HG03520 (cell line): Measurements from ENCODE around the gene ALOX5AP.

Experiments
- ATAC-seq: cut with Tn5 transposase; IDR thresholded peaks from one replicate; pipeline ENCODE4 v1.9.1; 2021; ENCODE audit warnings: mild to moderate bottlenecking, moderate library complexity; ENCODE audit not compliant: unreplicated experiment

ALOX5AP gene

GRCh38 chr13:30792285-30793000, 57.1 kb downstream of the ALOX5AP start:
- ATAC-seq: no peak

GRCh38 chr13:30796132-30796572, 60.8 kb downstream of the ALOX5AP start:
- ATAC-seq: no peak

GRCh38 chr13:30796631-30797601, 61.6 kb downstream of the ALOX5AP start:
- ATAC-seq: no peak

DNA sequence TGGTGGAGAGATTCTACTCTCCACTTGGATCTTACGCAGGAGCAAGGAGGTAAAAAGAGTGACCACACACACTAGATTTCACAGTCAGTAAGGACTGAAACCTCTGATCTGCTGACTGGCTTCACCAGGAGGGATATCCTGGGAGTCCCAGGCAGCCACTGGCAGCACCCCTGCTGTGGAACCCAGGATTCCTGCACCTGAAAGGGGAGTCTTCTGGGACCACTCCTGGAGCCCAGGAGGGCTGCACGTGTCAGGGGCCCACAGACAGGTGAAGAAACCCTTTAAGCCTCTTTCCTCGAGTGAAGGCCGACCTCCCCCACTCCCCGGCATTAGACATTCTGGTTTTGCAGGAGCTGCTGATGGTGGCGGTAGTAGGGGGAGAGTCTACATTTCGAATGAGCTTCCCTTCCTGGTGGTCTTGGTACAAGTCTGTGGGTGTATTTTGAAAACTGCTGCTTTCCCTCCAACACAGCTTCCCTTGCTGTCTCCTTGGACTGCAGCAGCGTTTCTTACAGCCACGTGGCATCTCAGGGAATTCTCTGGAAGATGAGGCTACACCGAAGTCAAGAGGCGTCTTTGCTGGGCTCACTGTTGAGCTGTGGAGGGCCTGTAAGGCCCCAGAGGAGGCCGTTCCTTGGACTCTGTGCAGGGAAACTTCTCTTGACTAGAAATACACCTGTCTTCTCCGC, 62.6 kb downstream of the ALOX5AP start:
- ATAC-seq: no peak

- no peak for ATAC-seq
These were observed 63.5 kb downstream of the ALOX5AP start for GRCh38 chr13:30798776-30799355.

GRCh38 chr13:30799356-30799824, 64.0 kb downstream of the ALOX5AP start:
- no peak for ATAC-seq

DNA sequence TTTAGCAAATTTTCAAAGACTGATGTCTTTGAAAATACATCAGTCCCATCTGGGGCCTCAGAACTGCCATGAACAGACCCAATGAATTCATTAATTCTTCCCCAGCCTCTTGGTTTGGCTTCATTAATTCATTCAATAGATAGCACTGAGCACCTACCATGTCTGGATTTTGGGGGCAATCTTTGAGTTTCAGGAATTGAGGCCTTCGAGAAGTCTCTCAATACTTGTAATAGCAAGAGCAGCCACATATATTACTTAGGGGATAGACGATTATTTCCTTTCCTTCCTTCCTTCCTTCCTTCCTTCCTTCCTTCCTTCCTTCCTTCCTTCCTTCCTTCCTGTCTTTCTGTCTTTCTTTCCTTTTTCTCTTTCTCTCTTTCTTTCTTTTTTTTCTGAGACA, 64.8 kb downstream of the ALOX5AP start:
- no peak for ATAC-seq

- no peak for ATAC-seq
These were observed 67.2 kb downstream of the ALOX5AP start for GRCh38 chr13:30802501-30802900.

GRCh38 chr13:30802953-30803478, 67.7 kb downstream of the ALOX5AP start:
- peak; percentile 96 for ATAC-seq

DNA sequence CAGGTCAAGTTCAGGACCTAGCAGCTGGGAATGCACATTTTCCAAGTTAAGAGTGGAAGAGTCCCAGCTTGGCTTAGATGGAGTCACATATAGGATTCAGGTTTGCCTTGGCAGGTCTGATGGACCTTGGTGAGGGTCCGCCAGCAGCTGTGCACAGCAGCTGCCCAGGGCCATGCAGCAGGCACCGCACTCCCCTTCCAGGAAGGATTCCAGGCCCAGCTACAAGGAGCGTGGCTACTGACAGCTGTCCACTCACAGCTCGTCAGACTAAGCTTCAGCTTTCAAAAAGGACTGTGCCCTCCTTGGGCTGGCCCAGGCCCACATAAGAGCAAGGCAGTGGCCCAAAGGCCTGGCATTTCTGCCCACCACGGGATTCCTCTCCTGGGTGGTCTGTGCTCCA, 68.4 kb downstream of the ALOX5AP start:
- no peak for ATAC-seq

DNA sequence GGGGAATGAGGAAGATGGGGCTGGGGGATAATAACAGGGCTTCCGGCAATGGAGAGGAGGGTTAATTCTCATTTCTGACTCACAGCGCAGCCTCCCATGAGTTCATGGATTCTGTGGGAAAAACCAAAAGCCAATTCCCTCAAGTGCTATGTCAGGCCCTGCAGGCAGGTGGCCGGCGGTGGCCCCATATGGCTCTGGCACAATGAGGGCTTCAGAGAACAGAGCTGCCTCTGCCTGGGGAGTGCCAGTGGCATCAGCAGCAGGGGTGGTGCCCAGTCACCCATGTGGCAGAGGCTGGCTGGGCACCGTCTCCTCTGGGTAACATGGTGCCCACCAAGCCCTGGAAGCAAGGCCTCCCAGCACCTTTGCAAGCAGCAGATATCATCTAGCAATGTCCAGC, 69.1 kb downstream of the ALOX5AP start:
- ATAC-seq: no peak

DNA sequence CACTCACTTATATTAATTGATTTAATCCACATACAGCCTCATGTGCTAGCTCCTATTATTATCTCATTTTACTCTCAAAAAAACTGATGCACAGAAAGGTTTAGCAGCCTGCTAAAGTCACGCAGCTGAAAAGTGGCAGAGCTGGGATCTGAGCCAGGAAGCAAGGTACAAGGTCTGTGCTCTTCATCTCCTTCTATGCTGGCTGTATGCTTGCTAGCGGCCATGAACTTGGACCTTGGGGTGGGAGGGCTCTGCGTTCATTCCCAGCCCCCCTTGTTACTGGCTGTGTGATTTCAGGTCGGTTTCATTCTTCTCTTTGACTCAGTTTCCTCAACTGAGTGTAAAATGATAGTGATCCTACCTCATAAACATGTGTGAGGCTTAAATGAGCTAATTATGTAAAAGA, 69.8 kb downstream of the ALOX5AP start:
- no peak for ATAC-seq

- ATAC-seq: no peak
These were observed 70.3 kb downstream of the ALOX5AP start for GRCh38 chr13:30805603-30806011.

DNA sequence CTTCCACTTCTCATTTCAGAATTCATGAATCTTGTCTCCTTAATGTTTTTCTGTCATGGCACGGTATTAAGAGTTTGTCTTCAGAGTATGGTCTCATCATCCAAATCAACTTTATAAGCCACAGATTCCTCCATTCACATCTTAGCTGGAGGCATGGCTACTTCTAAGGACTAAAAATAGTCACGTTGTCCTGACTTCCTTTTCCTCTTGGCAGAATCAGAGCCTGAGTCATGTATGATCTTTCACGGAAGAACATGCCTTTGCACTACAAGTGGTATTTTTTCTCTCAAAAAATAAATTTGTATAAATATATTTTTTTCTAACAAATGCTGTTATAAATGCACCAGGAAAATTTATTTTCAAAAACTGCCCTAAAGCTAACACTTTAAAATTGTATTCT, 71.4 kb downstream of the ALOX5AP start:
- ATAC-seq: no peak

- ATAC-seq: no peak
These were observed 72.0 kb downstream of the ALOX5AP start for GRCh38 chr13:30807392-30807791.

DNA sequence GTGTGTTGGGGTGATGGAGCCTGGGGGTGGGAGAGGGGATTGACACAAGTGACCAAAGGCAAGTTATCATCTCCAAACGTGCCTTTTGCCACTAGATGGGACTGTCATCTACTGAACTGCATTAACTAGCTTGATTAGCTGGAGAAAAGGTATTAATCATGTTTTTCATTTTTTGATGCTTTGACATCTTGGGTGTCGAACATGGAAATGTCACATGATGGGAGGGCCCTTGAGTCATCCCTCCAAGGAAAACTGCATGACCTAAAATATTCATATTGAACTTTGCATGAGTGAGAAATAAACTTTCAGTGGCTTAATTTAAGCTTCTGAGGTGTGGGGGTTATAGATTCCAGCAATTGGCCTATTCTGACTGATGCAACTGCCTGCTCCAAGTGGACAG, 73.3 kb downstream of the ALOX5AP start:
- no peak for ATAC-seq

DNA sequence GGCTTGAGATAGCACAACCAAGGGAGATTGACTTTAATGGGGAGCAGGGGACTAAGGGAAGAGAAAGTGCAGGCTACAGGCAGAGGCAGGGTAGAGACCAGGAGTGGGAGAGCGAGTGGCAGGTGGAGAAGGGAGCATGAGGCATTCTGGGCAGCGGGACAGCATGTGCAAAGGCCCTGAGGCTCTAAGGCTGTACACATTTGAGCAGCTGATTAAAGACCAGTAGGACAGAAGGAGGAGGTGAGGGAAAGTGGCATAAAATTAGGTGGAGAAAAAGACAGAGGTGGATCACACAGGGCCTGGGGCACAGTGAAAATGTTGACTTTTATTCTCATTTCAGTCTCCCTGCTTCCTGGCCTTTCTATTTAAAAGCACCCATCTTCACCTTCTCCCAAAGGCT, 74.4 kb downstream of the ALOX5AP start:
- no peak for ATAC-seq

- ATAC-seq: no peak
These were observed 74.9 kb downstream of the ALOX5AP start for GRCh38 chr13:30810261-30810701.

- no peak for ATAC-seq
These were observed 75.5 kb downstream of the ALOX5AP start for GRCh38 chr13:30810801-30811200.
